HepG2 (cell line): ENCODE measurements around the gene TNFAIP2. TPM values are rescaled to one million over a fixed set of nuclear protein-coding genes. Genes with fewer than 3 reads are reported as not detected.

Experiments
- ATAC-seq: fragments of 200-7000 bp; cut with Tn5 transposase; 3 replicates; pipeline ENCODE4 v1.9.1; 2020; ENCODE audit warnings: mild to moderate bottlenecking, moderate library complexity
- BruUV-seq: library from RNA; stranded (reverse); fragments of 400-500 nt; replicated peaks from 2 replicates; lab custom pipeline; 2021; lab: Mats Ljungman, UMichigan
- CTCF ChIA-PET: fragments of 300-600 bp; formaldehyde crosslinking; extraction: SDS; loops from one replicate; lab custom pipeline; 2021; ENCODE audit warnings: low total read pairs, inconsistent platforms, low intra/inter-chr PET ratio; lab: Yijun Ruan, JAX
- POLR2A ChIA-PET: fragments of 350-600 bp; sonication (Branson Sonifier 250); formaldehyde crosslinking; loops from one replicate; lab custom pipeline; 2020; ENCODE audit warnings: antibody characterized with exemption, inconsistent platforms; lab: Yijun Ruan, JAX
- DNase-seq: peaks from one replicate; pipeline ENCODE4 v3.0.0-alpha.2; 2015; ENCODE audit warnings: low spot score
- FAIRE-seq: peaks from 3 replicates; lab custom pipeline; 2011; peaks lifted over from hg19 to GRCh38; lab: Jason Lieb, UNC
- H2AFZ ChIP-seq: one replicate; pipeline ENCODE4 v1.6.1; 2011; ENCODE audit warnings: low read length, inconsistent platforms
- H3K27ac ChIP-seq: fragments of 300-600 bp; 3 replicates; pipeline ENCODE4 v1.8.0; 2011; ENCODE audit warnings: mixed run types, mild to moderate bottlenecking, mixed read lengths, low read length, inconsistent platforms; ENCODE audit not compliant: insufficient read depth; ENCODE audit errors: extremely low read length
- H3K27me3 ChIP-seq, 2 experiments: fragments of 200-600 bp in 1 of 2; 2 replicates in 1 of 2; 3 replicates in 1 of 2; pipeline versions ENCODE4 v1.6.0 to v1.8.0; 2011; ENCODE audit warnings: low read length in 2 of 2, mild to moderate bottlenecking in 2 of 2, moderate library complexity in 2 of 2, inconsistent platforms in 1 of 2; ENCODE audit not compliant: insufficient read depth in 2 of 2, control insufficient read depth in 1 of 2
- H3K36me3 ChIP-seq, 2 experiments: fragments of 200-600 bp in 1 of 2; replicated peaks in 1 of 2; 2 replicates in 1 of 2; 3 replicates in 1 of 2; pipeline versions ENCODE4 v1.5.1 to v1.8.0; 2011; ENCODE audit warnings: low read length in 2 of 2, inconsistent platforms in 1 of 2; ENCODE audit not compliant: insufficient read depth in 2 of 2, control insufficient read depth in 1 of 2
- H3K4me1 ChIP-seq: 2 replicates; pipeline ENCODE4 v1.5.1; 2012; ENCODE audit warnings: low read length, inconsistent platforms; ENCODE audit not compliant: insufficient read depth
- H3K4me2 ChIP-seq: 2 replicates; pipeline ENCODE4 v1.6.0; 2011; ENCODE audit warnings: low read depth, low read length, inconsistent platforms
- H3K4me3 ChIP-seq, 3 experiments: fragments of 200-600 bp in 1 of 3; sonication (generic), shearing (Covaris generic) in 1 of 3; replicated peaks in 1 of 3; 2 replicates each; pipeline ENCODE4 v1.5.1; 2011 to 2016; ENCODE audit warnings: low read length in 3 of 3, inconsistent platforms in 2 of 3, low read depth in 2 of 3, mild to moderate bottlenecking in 2 of 3, control low read depth in 1 of 3, mixed read lengths in 1 of 3; ENCODE audit not compliant: insufficient read depth in 1 of 3
- H3K79me2 ChIP-seq: one replicate; pipeline ENCODE4 v1.6.1; 2011; ENCODE audit warnings: low read length, inconsistent platforms; ENCODE audit not compliant: insufficient read depth
- H3K9ac ChIP-seq: 2 replicates; pipeline ENCODE4 v1.6.0; 2011; ENCODE audit warnings: mild to moderate bottlenecking, low read depth, low read length, inconsistent platforms; ENCODE audit not compliant: insufficient read depth
- H3K9me3 ChIP-seq: 2 replicates; pipeline ENCODE4 v1.5.1; 2012; ENCODE audit warnings: mild to moderate bottlenecking, low read length
- H4K20me1 ChIP-seq: 2 replicates; pipeline ENCODE4 v1.6.0; 2011; ENCODE audit warnings: inconsistent platforms, mild to moderate bottlenecking, low read length, moderate library complexity; ENCODE audit not compliant: insufficient read depth
- AKAP8 ChIP-seq: sonication (generic); formaldehyde crosslinking; IDR thresholded peaks from 2 replicates; pipeline ENCODE4 v1.5.1; 2020; ENCODE audit warnings: mild to moderate bottlenecking, missing genetic modification reagents
- DDIT3 ChIP-seq: sonication (generic); formaldehyde crosslinking; IDR thresholded peaks from 2 replicates; pipeline ENCODE4 v1.4.0; 2020; ENCODE audit warnings: mild to moderate bottlenecking, missing genetic modification reagents
- GABPA ChIP-seq, 2 experiments: IDR thresholded peaks; 2 replicates each; pipeline ENCODE4 v1.6.1; 2011 to 2016; ENCODE audit warnings: low read depth in 2 of 2, low read length in 1 of 2, missing biosample characterization in 1 of 2, missing genetic modification characterization in 1 of 2
- JDP2 ChIP-seq: sonication (generic); formaldehyde crosslinking; IDR thresholded peaks from 2 replicates; pipeline ENCODE4 v1.8.1; 2022; ENCODE audit warnings: missing genetic modification reagents, borderline replicate concordance
- JUN ChIP-seq: sonication (generic); formaldehyde crosslinking; IDR thresholded peaks from 2 replicates; pipeline ENCODE4 v1.4.0; 2020; ENCODE audit warnings: mild to moderate bottlenecking, missing genetic modification reagents
- KLF6 ChIP-seq: IDR thresholded peaks from 2 replicates; pipeline ENCODE4 v1.8.0; 2016; ENCODE audit warnings: missing biosample characterization, missing genetic modification reagents
- MATR3 ChIP-seq: sonication (generic); formaldehyde crosslinking; IDR thresholded peaks from 2 replicates; pipeline ENCODE4 v1.4.0; 2020; ENCODE audit warnings: missing genetic modification reagents
- PHF8 ChIP-seq: sonication (generic); formaldehyde crosslinking; IDR thresholded peaks from 2 replicates; pipeline ENCODE4 v1.5.0; 2020; ENCODE audit warnings: missing genetic modification reagents
- RBM39 ChIP-seq: fragments of 200-400 bp; formaldehyde crosslinking; IDR thresholded peaks from one replicate; pipeline ENCODE4 v1.6.1; 2018; ENCODE audit warnings: antibody characterized with exemption, mild to moderate bottlenecking, low read depth, low read length; ENCODE audit not compliant: poor library complexity, severe bottlenecking
- SRSF4 ChIP-seq: fragments of 200-400 bp; formaldehyde crosslinking; IDR thresholded peaks from one replicate; pipeline ENCODE4 v1.6.1; 2018; ENCODE audit warnings: mild to moderate bottlenecking, low read depth, low read length, moderate library complexity; ENCODE audit not compliant: poor library complexity, severe bottlenecking
- TCF7L2 ChIP-seq: IDR thresholded peaks from 2 replicates; pipeline ENCODE4 v1.6.1; 2011; ENCODE audit warnings: mild to moderate bottlenecking, low read depth, low read length, moderate library complexity
- TRIM24 ChIP-seq: sonication (generic); formaldehyde crosslinking; IDR thresholded peaks from 2 replicates; pipeline ENCODE4 v1.8.0; 2022; ENCODE audit warnings: mild to moderate bottlenecking, missing genetic modification reagents
- ZNF329 ChIP-seq: sonication (generic); formaldehyde crosslinking; IDR thresholded peaks from 2 replicates; pipeline ENCODE4 v1.9.0; 2021; ENCODE audit warnings: low read depth, mild to moderate bottlenecking, missing genetic modification reagents
- ZNF792 ChIP-seq: IDR thresholded peaks from 2 replicates; pipeline ENCODE4 v1.6.1; 2016
- WGBS: methylation state at CpG from one replicate; pipeline ENCODE4 v1.1.6; 2017; ENCODE audit warnings: low lambda C conversion rate; 5-methylcytosine and 5-hydroxymethylcytosine counted together
- in situ Hi-C: cut with HindIII; loops from 2 replicates; pipeline ENCODE4 v1.10.0; 2017; ENCODE audit warnings: low pct_unique_long_range_greater_than_20kb; ENCODE audit not compliant: extremely low pct_ligation_motif_present
- intact Hi-C: fragments of 100-400 bp; cut with micrococcal nuclease; formaldehyde crosslinking; loops from one replicate; pipeline ENCODE4 v1.10.0; 2022; ENCODE audit not compliant: unreplicated experiment
- polyA plus RNA-seq, 8 experiments: library from polyadenylated mRNA; depleted of rRNA in 3 of 8; stranded (reverse) in 7 of 8; unstranded in 1 of 8; fragments of >200 nt; fragmentation: Illumina TruSeq in 4 of 8; extraction: Trizol in 4 of 8; gene quantifications; 2 replicates each; pipeline versions ENCODE4 v1.2.1 to v1.2.3, GENCODE V29; 2011 to 2016; ENCODE audit warnings: low read depth in 4 of 8, missing spikeins in 1 of 8, mixed read lengths in 1 of 8; ENCODE audit not compliant: insufficient read depth in 1 of 8
- total RNA-seq, 5 experiments: library from RNA; depleted of rRNA; stranded (reverse); fragments of >200 nt; fragmentation: Illumina TruSeq; extraction: Trizol; gene quantifications; 2 replicates each; pipeline ENCODE4 v1.2.3, GENCODE V29; 2016; ENCODE audit warnings: low read depth in 1 of 5

The TNFAIP2 gene
- total and polyA plus RNA-seq, 2 of the 13 experiments (the other 11 are each of a cell fraction or from before 2014, with no cell fraction given) = 0.46 to 1.5 TPM

- TF ChIP-seq TCF7L2 (no peak), DDIT3 (CRISPR knock-in tag) (no peak), JDP2 (CRISPR knock-in tag) (no peak), SRSF4 (no peak), RBM39 (no peak), MATR3 (no peak), ZNF329 (no peak)
Measured at GRCh38 chr14:103161054-103161397, 37.8 kb downstream of the TNFAIP2 start (continued).

- in situ Hi-C loops = no loop called here
- Histone ChIP-seq H3K4me1 (no peaks in the 10 kb centered on the region), H2AFZ (no peak overlapping the region), H3K36me3 (no peaks in the 10 kb centered on the region), H3K4me3 (no peak overlapping the region), H3K27ac (no peak overlapping the region), H3K9ac (no peak overlapping the region), H3K79me2 (no peaks in the 10 kb centered on the region), H3K27me3 (peaks cover 5 to 36% of the 10 kb centered on the region in 2 experiments; a peak in 4 of 5 replicates), H4K20me1 (no peaks in the 10 kb centered on the region), H3K9me3 (no peaks in the 10 kb centered on the region), H3K4me2 (no peak overlapping the region)
- no TSS peak for BruUV-seq
- intact Hi-C loops = no loop called here
- no peak for TF ChIP-seq GABPA (IDR thresholded peaks at IDR 0.05; ENCODE audit: low read depth, low read length)
- TF ChIP-seq GABPA (CRISPR knock-in tag; IDR thresholded peaks at IDR 0.05; ENCODE audit: low read depth) = no peak
- TF ChIP-seq ZNF792 (CRISPR knock-in tag) = no peak
- TF ChIP-seq AKAP8 (CRISPR knock-in tag) = no peak
- no peak for TF ChIP-seq JUN
- TF ChIP-seq PHF8 = no peak
- no peak for TF ChIP-seq KLF6 (CRISPR knock-in tag)
- no peak for TF ChIP-seq TRIM24 (CRISPR knock-in tag)
- ChIA-PET CTCF (no interaction called here), POLR2A (no interaction called here)
- no peak for ATAC-seq
- no peak for FAIRE-seq
- 37% methylated on average over 5 of the region's 5 CpGs for WGBS
- DNase-seq = no peak
Measured at GRCh38 chr14:103163199-103163598, 39.9 kb downstream of the TNFAIP2 start.
